NCI-H146 (cell line): ENCODE results near the gene SCG2.

Experiments
- DNase-seq: peaks from one replicate; lab custom pipeline; 2025; lab: John Stamatoyannopoulos, UW

The SCG2 gene, protein sequence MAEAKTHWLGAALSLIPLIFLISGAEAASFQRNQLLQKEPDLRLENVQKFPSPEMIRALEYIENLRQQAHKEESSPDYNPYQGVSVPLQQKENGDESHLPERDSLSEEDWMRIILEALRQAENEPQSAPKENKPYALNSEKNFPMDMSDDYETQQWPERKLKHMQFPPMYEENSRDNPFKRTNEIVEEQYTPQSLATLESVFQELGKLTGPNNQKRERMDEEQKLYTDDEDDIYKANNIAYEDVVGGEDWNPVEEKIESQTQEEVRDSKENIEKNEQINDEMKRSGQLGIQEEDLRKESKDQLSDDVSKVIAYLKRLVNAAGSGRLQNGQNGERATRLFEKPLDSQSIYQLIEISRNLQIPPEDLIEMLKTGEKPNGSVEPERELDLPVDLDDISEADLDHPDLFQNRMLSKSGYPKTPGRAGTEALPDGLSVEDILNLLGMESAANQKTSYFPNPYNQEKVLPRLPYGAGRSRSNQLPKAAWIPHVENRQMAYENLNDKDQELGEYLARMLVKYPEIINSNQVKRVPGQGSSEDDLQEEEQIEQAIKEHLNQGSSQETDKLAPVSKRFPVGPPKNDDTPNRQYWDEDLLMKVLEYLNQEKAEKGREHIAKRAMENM

DNA sequence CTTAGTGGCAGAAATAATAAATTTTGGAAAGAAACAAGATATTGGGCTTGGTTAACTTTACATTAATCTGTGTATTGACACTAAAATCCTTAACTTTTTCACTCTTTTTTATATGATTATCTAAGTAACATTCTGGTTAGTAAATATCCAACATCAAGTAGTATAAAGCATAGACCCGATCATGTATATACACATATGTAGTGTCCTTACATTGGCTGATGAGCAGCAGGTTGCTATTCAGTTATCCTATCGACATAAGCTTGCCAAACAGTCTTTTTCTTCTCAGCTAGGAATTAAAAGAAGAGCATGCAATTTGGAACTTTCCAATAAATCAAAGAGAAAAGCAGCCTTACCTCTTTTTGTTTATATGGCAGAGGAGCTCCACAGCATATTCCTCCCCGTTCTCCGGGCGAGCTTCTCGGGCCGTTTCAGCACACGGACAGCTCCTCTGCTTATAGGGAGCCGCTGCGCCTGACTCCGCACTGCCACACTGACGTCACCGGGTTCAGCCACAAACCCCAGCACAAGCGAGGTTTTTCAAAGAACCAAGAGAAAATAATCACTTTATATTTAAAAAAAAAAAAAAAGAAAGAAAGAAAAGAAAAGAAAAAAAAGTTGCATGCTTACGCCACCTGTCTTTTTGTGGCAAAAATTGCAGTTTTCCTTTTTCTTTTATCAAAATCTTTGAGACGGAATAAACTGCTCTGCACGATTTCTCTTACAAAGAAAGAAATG lies at the start of gene SCG2:
SCG2 (minus strand) TSS at position 430 of the 735 bp plus-strand sequence. CDS start 3,079 bp downstream, outside the sequence.
- DNase-seq = peak; percentile 85

DNA sequence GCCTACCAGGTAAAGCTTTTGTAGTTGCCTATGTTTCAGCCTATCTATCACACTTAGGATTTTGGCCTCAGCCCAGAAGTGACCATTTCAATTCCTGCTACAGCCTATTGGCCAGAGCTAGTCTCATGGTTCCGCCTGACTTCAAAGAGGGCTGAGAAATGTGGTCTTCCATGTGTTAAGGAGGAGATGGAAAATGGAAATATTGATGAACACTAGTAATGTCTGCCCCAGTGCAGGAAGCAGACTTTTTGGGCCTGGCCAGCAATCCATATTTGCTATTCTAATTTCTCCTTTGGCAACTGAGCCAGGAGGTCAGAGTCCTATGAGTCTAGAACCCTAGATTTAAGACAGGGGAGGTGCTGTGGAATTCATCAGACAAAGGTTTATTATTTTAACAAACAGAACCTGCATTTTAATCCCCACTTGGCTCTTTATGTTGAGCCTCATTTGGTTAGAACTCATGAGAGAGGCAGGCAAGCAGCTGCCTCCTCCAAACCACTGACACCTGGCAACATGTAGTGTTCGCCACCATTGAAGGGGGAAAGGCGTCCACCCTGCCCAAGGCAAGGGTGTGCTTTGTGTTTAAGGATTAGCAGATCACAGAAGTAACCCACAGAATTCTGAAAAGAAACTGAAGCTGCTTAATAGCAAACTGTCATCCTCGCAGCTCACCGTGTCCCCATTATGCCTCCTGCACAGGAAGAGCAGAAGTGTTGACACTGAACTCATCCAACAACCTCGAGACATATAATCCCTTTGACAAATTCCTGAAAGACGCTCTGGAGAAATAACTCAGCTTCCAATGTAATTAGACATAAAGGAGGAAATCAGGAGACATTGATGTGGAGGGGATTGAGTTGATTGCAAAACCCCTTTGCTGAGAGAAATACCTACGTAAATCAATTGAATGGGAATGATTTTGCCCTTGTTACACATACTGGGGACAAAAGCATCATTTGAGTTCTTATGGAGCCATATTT lies 47.7 kb upstream of the SCG2 start:
- no peak for DNase-seq

DNA sequence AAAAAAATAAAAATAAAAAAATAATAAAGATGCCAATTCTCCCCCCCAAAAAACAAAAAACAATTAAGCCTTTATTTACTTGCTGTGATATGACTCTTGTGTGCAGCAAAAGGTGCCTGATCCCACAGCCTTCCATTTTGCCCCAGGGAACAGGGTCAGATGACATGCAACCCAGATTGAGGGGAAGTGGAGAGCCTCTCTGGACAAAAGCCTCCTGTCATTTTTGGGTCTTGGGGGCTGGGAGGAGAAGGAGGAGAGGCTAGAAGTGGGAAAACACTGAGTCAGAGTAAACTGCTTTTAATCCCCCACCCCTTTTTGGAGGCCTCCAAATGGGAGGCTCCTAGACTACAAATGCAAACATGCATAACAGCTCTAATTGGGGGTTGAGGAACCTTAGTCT lies 46.6 kb upstream of the SCG2 start:
- no peak for DNase-seq

DNA sequence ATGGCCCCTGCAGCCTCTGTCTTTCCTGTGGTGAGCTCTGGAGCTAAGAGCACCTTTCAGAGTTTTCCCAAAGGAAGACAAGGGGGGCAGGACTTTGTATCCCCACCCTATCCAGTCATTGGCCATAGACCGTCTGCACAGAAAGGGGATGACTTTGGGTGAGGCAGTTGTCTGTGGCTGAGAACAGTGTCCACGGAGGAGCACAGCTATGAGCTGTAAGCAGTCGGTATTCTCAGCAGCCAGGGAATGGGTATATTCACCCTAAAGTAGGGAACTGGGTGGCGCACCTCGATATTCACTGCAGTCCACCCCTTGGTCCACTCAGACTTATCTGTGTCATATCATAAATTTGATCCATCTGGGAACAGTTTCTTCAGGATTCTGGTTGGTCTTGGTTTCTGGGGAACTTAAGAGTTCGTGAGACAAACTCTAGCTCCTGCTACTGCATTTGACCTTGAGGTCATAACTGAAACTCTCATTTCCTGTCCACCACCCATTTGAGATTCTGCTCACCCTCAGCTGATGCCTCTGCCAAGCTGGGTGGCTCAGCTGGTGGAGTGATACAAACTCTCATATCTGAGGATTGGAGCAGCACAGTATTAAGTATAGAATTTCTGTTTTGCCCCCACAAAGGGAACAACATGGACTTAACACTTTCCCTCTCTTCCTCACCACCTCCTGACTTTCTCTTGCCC lies 45.2 kb upstream of the SCG2 start:
- DNase-seq = no peak

DNA sequence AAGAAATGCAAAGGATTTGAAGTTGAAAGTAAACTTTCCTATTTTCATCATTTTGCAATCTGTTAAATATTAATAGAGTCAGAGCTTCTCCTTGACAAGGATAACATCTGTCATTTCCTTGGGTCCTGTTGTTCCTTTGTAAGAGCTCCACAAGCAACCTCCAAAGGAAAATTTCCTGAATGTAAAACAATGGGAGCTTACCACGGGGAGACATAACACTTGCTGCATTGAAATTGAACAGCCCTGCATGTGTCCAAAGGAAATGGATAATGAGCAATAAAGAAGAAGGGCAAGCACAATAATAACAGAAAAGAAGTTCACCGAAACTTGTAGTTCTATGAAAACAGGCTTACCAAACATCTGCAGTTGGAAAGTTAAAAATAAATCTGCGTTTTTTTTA lies 42.0 kb upstream of the SCG2 start:
- DNase-seq = peak; percentile 31

DNA sequence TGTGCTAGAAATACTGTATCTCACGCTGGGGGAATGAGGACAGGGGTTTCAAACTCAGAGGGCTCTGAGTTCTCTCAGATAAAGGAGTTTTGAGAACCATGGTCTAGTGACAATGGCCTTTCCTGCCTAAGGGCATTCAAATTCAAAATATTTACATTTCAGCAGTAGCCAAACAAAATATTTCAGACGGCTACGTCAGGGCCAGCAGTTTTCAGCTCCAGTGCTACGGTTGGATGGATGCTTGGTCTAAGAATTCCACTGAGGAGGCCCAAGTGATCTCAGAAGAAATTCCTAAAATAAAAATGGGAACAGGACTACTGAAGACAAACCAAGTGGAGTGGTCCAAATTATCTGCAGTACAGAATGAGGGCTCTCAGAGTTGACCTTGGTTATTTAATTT lies 41.1 kb upstream of the SCG2 start:
- DNase-seq = peak; percentile 37

DNA sequence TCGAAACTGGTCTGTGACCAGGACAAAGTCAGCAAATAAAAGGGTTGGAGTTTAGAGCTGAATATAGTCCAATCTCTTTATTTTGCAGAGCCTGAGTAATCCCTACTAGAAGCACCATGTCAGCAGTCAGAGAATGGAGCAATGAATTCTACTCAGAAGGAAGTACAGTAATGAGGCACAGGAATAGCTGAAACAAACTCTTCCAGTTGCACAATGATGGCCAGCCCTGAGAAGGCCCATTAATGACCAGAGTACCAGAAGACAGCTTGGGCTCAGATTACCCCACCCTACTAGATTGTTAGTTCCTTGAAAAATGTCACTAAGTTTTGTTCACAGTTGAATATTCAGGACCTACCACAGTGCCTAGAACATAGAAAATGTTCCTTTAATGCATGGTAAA lies 40.3 kb upstream of the SCG2 start:
- DNase-seq = no peak

DNA sequence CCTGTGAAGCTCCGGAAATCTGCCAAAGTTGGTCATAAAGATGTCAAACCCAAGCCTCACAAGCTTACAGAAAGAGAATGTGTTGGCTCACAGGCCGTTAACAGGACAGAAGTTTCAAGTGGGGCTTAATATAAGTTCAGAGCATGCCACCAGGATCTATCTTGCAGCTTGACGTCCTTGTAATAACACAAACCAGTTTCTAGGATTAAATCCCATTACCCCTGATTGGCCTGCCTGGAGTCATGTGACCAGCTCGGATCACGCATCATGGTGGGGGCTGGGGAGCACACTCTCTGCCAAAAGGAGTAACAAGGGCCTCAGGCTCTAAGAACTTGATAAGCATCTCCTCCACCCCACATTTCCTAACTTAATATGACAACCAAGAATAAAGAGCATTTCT lies 38.9 kb upstream of the SCG2 start:
- DNase-seq = no peak

DNA sequence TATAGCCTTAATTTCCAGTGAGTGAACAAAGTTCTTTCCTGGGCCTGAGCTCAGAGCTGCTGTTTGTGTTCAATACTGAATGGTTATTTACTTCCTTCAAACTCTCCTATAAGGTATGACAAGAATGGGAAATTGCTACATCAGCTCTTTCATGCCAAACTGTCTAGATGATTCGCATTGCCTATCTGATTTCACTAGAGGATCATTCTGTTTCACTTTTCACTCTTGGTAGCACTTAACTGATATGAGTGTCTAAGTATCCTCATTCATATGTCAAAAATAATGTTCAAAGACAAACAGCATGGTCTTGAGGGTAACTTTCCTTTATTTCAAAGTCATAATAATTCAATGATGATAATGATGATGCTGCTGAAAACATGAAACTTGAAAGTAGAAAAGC lies 32.9 kb upstream of the SCG2 start:
- DNase-seq = no peak

DNA sequence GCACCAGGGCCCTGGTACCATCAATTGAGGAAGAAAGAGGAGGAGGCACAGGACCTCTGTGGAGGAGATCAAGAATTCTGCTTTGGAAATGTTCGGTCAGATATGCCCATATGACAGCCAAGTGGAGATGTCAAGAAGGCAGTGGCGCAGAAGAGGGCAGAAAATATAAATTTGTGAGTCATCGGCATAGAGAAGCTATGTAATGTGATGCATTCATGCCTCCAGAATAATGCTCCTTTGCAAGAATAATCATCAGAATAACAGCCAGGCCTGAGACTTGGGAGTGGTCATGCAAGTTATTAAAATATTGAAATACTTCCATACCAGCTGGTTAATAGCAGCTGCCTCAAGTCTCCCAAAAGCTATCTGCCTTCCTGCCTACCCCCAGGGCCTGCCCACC lies 32.1 kb upstream of the SCG2 start:
- no peak for DNase-seq

DNA sequence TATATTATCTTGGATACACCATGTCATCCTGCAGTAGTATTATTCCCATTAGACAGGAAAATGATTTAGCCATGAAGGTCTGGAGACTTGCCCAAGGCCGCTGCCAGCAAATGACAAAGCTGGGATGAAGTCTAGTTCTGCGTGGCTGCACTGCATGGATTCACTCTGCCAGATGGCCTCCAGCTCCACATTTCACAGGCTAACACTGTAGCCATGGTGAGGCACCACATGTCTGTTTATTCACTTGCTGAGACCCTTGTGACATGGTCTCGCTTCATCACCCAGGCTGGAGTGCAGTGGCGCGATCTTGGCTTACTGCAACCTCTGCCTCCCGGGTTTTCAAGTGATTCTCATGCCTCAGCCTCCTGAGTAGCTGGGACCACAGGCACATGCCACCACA lies 31.5 kb upstream of the SCG2 start:
- peak; percentile 21 for DNase-seq

DNA sequence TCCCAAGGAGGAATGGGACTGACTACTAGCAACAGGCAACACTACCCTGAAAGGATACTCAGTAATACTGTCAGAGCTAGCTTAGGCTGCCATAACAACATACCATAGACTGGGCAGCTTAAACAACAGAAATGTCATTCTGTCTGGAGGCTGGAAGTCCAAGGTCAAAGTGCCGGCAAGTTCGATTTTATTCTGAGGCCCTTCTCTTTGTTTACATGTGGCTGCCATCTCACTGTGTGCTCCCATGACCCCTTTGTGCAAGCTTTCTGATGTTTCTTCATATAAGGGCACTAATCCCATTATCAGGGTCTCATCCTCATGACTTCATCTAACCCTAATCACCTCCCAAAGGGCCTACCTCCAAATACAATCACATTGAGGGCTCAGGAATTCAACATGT lies 30.7 kb upstream of the SCG2 start:
- DNase-seq = no peak

DNA sequence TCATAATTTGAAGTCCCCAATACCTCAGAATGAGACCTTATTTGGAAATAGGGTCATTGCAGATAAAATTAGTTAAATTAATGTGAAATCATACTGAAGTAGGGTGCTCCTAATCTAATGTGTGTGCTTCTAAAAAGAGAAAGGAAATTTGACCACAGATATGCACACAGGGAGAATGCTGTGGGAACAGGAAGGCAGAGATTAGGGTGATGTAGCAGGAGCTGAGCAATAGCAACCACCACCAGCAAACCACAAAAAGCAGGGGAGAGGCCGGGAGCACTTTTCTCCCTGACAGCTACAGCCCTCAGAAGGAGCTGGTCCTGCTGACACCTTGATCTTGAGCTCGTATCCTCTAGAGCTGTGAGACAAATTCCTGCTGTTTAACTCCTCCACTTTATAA lies 24.6 kb upstream of the SCG2 start:
- DNase-seq = no peak

DNA sequence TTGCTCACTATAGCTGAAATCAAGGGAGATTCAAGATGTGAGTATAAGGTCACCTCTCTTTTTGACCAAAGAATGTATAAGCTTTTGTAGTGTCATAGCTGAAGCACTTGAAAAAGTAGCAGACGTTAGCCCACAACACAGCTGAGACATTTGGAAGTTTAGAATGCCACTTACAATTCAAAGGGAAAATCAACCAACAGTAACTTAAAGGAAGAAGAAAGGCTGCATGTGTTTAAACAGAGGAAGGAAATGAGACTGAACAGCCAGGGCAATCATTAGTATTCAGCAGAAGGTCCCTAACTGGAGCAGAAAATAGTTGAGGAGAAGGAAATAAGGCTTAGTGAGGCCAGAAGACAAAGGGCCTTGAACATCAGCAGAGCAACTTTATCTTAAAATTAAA lies 23.5 kb upstream of the SCG2 start:
- no peak for DNase-seq

DNA sequence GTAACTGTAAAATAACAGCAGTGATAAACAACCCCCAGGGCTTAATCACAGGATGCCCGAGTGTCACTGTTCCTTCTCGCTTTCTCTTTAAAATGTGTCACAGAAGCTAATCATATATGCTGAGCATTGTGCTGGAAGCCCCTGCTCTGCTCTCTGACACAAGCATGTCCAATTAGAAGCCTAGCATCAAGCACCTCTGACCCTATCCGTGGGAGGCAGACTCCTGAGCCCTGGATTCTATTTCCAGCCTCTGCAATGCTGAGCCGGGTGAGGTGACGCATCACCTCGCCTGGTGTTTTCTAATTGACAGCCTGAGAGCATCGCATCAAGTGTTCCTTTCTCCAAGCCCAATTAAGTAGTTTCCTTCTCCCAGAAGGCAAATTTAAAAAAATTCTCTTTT lies 19.7 kb upstream of the SCG2 start:
- no peak for DNase-seq

DNA sequence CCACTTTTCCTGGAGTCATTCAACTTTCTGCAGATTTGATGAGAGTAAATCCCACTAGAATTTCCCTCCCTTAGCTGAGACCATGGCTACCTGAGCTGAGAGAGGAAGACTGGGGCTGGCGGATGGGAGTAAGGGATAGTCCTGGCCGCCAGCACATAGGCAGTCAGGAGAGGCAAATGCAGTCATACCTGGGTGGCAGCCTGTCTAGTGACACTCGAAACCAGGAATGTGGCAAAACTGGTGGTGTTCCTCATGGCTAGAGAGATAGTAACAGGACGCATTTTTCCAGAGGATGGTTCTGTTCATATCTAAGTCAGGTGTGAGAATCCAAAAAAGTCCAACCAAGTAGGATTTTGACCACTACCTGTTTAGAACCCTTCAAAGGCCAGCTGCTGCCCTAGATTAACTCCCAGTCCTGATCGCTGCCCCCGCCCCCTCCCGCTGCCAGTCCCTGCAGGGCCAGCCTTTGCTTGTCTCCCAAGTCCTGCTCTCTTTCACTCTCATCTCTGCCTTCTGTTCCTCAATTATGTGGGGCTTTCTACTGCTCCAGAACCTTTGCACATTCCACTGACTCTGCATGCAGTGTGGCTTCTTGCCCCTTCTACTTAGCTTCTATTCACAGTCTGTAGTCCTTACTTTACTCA lies 17.4 kb upstream of the SCG2 start:
- DNase-seq = no peak

DNA sequence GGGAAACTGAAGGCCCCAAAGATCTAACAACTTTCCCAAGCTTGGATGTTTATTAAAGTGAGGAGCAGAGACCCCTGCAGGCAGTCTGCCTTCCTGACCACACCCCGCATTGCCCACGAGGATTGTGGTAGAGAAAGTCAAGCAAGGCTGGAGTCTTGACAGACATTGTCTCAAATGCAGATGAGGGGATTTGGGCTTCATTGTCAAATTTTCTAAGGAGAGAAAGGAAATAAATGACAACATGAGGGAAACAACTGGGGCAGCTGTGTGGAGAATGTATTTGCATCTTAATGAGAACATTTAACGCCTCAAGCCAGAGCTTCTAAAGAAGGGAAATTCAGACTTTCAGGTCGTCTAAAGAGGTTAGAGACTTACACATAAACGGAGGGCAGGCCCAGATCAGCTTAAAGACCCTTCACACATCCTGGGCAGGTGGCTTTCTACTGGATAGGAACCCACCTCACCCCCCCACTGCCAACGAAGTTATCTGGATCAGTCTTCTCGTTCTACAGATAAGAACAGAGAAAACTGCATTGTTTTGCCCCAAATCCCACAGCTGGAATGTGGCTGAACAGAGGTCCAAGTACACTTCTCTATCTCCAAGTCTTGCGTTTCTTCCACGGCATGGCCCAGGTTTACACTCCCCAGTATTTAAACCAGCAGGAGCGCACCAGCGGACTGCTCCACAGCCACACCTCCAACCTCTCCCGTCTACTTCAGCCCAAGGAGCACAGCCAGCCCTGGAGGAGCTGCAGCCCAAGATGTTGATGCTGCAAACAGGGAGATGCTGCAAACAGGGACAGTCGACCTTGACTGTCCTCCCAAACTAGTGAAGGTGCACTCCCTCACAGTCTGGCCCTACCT lies 16.2 kb upstream of the SCG2 start:
- DNase-seq = no peak

DNA sequence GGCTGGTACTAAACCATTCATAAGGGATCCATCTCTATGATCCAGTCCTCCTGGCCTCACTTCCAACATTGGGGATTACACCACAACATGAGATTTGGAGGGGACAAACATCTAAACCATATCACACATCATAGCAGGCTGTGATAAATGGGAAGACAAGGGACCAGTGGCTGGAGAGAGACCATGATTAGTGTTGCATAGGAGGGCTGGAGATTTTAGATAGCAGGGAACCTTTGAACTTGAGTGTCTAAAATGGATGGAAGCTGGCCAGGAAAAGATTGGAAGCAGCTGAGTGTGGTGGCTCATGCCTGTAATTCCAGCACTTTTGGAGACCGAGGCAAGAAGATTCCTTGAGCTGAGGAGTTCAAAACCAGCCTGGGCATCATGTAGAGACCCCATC lies 12.4 kb upstream of the SCG2 start:
- no peak for DNase-seq

DNA sequence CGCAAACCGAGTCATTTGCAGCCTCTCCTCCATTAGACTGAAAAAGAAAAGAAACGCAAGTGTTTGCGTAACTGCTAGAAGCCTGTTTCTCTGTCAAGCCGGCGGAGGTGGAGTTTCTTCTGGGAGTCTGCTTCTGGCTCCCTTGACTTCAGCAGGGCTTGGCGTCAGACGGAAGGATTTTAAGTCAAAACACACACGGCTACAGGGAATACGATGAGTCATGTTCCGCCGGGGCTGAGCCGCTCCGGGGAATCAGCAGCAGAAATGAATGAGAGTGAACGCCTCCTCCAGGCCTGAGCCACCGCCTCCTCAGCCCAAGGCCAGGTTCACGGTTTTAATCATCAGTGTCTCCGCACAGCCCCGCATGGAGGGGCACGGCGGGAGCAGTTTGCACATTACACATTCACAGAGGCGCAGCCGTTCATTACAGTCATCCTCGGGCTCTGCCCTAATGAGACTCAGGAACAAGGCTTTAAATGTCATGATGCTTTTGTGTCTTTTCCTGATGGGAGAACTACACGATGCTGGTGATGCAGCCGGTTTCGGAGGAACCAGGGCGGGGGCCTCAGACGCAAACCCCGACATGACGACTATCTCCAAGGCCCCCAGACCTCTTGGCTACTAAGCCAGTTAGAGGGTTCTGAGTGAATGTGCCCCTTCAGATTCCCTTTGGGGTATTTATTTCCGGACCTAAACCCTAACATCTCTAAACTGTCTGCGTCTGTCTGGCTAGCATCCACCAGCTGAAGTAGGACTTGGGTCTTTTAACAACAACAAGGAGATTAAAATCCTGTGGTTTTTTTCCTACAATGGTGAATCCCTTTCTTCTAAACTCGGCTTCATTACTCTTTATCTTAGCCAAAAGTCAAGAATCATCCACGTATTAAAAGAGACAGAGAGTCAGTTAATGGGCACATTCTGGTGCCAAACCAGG lies 11.1 kb upstream of the SCG2 start:
- DNase-seq = peak; percentile 92
